Transverse colon (tissue), 4 donors: Measurements from ENCODE around the gene TMEM163. TPM values are rescaled to one million over a fixed set of nuclear protein-coding genes. Genes with fewer than 3 reads are reported as not detected.

Experiments
- DNase-seq: peaks from one replicate; pipeline ENCODE4 v3.0.0-alpha.2; 2019
- H3K27ac ChIP-seq, 4 donors: fragments of 200-600 bp; sonication (generic); 2 replicates each; pipeline ENCODE4 v1.5.1; 2016 to 2018; ENCODE audit warnings: inconsistent platforms in 4 of 4
- H3K27me3 ChIP-seq: fragments of 200-600 bp; sonication (generic); 2 replicates; pipeline ENCODE4 v1.5.1; 2017; ENCODE audit warnings: inconsistent platforms
- H3K36me3 ChIP-seq, 4 donors: fragments of 200-600 bp; sonication (generic); 2 replicates each; pipeline ENCODE4 v1.5.1; 2017 to 2019; ENCODE audit warnings: inconsistent platforms in 4 of 4
- H3K4me1 ChIP-seq, 4 donors: fragments of 200-600 bp; sonication (generic); 2 replicates each; pipeline ENCODE4 v1.5.1; 2017 to 2020; ENCODE audit warnings: inconsistent platforms in 4 of 4
- H3K4me3 ChIP-seq, 4 donors: fragments of 200-600 bp; sonication (generic); 1 replicate in 1 of 4; 2 replicates in 3 of 4; pipeline versions ENCODE4 v1.5.1 to v1.6.1; 2017 to 2019; ENCODE audit warnings: inconsistent platforms in 4 of 4
- H3K9me3 ChIP-seq, 2 donors: fragments of 200-600 bp; sonication (generic); 2 replicates each; pipeline ENCODE4 v1.5.1; 2017 to 2019; ENCODE audit warnings: inconsistent platforms in 2 of 2
- EP300 ChIP-seq: sonication (generic); formaldehyde crosslinking; IDR thresholded peaks from one replicate; pipeline ENCODE4 v1.6.1; 2017; ENCODE audit warnings: antibody characterized with exemption, low read depth
- POLR2A ChIP-seq: fragments of 450-650 bp; IDR thresholded peaks from one replicate; pipeline ENCODE4 v1.6.1; 2016; ENCODE audit warnings: antibody characterized with exemption, mild to moderate bottlenecking, moderate library complexity
- POLR2AphosphoS5 ChIP-seq, 3 donors: sonication (generic); formaldehyde crosslinking; IDR thresholded peaks; one replicate each; pipeline ENCODE4 v1.6.1; 2016; ENCODE audit warnings: antibody characterized with exemption in 3 of 3
- WGBS, 2 donors: methylation state at CpG; one replicate each; pipeline ENCODE4 v1.1.5; 2018; ENCODE audit warnings: low coverage in 1 of 2; 5-methylcytosine and 5-hydroxymethylcytosine counted together
- in situ Hi-C, 4 donors: fragments of 200-750 bp; cut with MboI; loops; one replicate each; pipeline versions ENCODE4 v1.15.0 to v1.15.1; 2017; ENCODE audit warnings: low sequenced_read_pairs in 3 of 4, low pct_ligation_motif_present in 1 of 4, low pct_unique_long_range_greater_than_20kb in 1 of 4
- intact Hi-C: fragments of 100-400 bp; cut with DNase I; formaldehyde crosslinking; loops from one replicate; pipeline ENCODE4 v1.15.1; 2023; ENCODE audit warnings: low total_unique reads
- total RNA-seq, 4 donors: library from RNA; depleted of rRNA; stranded (reverse); fragments of >200 nt; gene quantifications; one replicate each; pipeline ENCODE4 v1.1.0, GENCODE V29; 2016
- TF ChIP-seq, protein P1 (sequence below), 5 experiments: fragments of 200-600 bp in 3 of 5; fragments of 450-650 bp in 2 of 5; sonication (generic) in 3 of 5; IDR thresholded peaks; 1 replicate in 2 of 5; 2 replicates in 3 of 5; pipeline ENCODE4 v1.5.1; 2016 to 2017; ENCODE audit warnings: antibody characterized with exemption in 5 of 5, inconsistent platforms in 3 of 5, mild to moderate bottlenecking in 2 of 5, moderate library complexity in 1 of 5

Gene TMEM163
- total RNA-seq, 4 donors from 2014 or later: 0.48 TPM; not detected in 3

DNA sequence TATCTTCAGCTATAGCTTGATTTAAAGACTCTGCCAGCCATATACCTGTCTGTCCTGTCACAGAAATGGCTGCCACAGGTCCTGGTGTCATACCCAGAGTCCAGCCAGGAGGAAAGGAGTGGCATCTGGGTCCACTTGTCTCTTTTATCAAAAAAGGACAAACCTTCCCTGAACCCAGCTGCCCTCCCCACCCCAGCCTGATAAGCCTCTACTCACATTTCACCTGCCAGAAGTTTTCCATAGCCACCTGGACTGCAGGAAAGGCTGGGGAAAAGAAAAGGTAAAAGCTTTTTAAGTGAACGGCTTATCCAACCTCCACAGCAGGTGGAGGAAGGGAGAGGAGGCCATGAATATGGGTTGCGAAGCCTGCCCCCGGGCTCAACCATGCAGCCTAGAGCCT, 32.8 kb downstream of the TMEM163 start:
- Histone ChIP-seq H3K27ac (no peak overlapping the region), H3K4me3 (no peak overlapping the region), H3K27me3 (no peaks in the 10 kb centered on the region), H3K9me3 (no peaks in the 10 kb centered on the region), H3K4me1 (no peaks in the 10 kb centered on the region), H3K36me3 (no peaks in the 10 kb centered on the region)
- no peak for DNase-seq
- WGBS, 2 donors: 84 to 91% methylated on average over 3 of the region's 3 CpGs
- TF ChIP-seq, protein P1, sequence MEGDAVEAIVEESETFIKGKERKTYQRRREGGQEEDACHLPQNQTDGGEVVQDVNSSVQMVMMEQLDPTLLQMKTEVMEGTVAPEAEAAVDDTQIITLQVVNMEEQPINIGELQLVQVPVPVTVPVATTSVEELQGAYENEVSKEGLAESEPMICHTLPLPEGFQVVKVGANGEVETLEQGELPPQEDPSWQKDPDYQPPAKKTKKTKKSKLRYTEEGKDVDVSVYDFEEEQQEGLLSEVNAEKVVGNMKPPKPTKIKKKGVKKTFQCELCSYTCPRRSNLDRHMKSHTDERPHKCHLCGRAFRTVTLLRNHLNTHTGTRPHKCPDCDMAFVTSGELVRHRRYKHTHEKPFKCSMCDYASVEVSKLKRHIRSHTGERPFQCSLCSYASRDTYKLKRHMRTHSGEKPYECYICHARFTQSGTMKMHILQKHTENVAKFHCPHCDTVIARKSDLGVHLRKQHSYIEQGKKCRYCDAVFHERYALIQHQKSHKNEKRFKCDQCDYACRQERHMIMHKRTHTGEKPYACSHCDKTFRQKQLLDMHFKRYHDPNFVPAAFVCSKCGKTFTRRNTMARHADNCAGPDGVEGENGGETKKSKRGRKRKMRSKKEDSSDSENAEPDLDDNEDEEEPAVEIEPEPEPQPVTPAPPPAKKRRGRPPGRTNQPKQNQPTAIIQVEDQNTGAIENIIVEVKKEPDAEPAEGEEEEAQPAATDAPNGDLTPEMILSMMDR (IDR thresholded peaks at IDR 0.05): no peak
- no peak for TF ChIP-seq POLR2AphosphoS5 (IDR thresholded peaks at IDR 0.05)
- no peak for TF ChIP-seq EP300
- no peak for TF ChIP-seq POLR2A
- intact Hi-C loops (no loop called here), in situ Hi-C loops (no loop called here)

DNA sequence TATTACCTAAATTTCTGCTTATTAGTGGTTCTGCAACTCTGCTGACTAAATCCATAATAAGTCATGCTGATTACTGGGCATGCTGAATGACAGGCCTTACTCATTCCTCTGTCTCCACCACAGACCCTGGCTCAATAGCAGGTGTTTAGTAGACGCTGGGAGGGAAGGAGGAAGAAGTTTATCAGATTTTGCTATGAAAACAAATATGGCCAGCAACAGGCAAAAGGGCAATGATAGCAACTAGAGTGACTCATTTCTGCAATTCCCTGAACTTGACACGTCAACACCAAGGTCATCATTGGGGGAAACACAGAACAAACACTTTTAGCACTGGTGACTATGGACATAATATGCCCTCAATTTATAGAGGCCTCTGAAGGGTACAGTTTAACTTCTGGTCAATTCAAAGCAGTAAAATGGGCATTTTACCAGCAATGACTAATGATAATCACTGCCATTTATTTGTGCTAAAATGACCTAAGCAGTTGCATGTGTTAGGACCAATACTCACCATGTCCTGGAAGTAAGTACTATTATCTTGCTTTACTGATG, 35.2 kb downstream of the TMEM163 start:
- Histone ChIP-seq H3K9me3 (no peaks in the 10 kb centered on the region), H3K36me3 (no peaks in the 10 kb centered on the region), H3K4me3 (no peak overlapping the region), H3K27me3 (no peaks in the 10 kb centered on the region), H3K4me1 (no peaks in the 10 kb centered on the region), H3K27ac (no peak overlapping the region)
- intact Hi-C loops (no loop called here), in situ Hi-C loops (no loop called here)
- WGBS, 2 donors: 32 to 39% methylated on average over 2 of the region's 2 CpGs
- DNase-seq: no peak
- TF ChIP-seq EP300: no peak
- no peak for TF ChIP-seq POLR2A
- no peak for TF ChIP-seq POLR2AphosphoS5 (IDR thresholded peaks at IDR 0.05)
- TF ChIP-seq, protein P1 (IDR thresholded peaks at IDR 0.05): no peak

DNA sequence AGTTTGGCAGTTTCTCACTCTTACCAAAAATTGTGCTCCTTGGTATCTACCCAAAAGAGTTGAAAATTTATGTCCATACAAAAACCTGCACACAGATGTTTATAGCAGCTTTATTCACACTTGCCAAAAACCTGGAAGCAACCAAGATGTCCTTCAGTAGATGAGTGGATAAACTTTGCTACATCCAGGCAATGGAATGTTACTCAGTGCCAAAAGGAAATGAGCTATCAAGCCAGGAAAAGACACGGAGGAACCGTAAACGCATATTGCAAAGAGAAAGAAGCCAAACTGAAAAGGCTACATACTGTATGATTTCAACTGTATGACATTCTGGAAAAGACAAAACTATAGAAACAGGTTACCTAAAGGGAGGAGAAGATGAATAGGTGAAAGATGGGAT, 36.1 kb downstream of the TMEM163 start:
- intact Hi-C loops: no loop called here
- 50 to 51% methylated on average over 3 of the region's 3 CpGs for WGBS, 2 donors

DNA sequence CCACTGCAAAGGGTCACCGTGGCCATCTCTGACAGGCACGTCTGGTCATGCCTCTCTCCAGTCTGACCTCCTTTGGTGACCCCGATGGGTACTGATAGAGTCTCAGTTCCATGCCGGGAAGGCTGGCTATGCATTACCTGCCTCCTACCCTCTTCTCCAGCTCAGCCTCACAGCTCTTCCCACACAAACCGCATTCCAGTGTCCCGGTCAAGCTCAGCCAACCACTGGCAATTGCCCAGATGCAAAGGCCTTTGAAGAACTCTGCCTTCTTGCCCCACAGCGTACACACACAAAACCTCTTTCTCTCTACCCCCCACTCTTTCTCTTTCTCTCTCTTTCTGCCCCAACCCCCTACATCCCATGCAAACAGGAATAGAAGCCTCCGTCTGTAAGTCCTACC, 37.6 kb downstream of the TMEM163 start:
- Histone ChIP-seq H3K4me1 (no peaks in the 10 kb centered on the region), H3K4me3 (no peak overlapping the region), H3K9me3 (no peaks in the 10 kb centered on the region), H3K27me3 (no peaks in the 10 kb centered on the region), H3K27ac (no peak overlapping the region), H3K36me3 (no peaks in the 10 kb centered on the region)
- 81% methylated on average over 8 of the region's 8 CpGs; no CpG with 5 or more reads in 1 of the 2 donors for WGBS, 2 donors
- intact Hi-C loops: no loop called here
- no peak for DNase-seq
- in situ Hi-C loops: no loop called here
- TF ChIP-seq EP300: no peak
- no peak for TF ChIP-seq POLR2AphosphoS5 (IDR thresholded peaks at IDR 0.05)
- TF ChIP-seq POLR2A: no peak
- TF ChIP-seq, protein P1 (IDR thresholded peaks at IDR 0.05): no peak

More for the DNA sequence above, 36.1 kb downstream of the TMEM163 start:
- no peak for DNase-seq
- Histone ChIP-seq H3K9me3 (no peaks in the 10 kb centered on the region), H3K27ac (no peak overlapping the region), H3K4me3 (no peak overlapping the region), H3K4me1 (no peaks in the 10 kb centered on the region), H3K27me3 (no peaks in the 10 kb centered on the region), H3K36me3 (no peaks in the 10 kb centered on the region)
- TF ChIP-seq POLR2A: no peak
- TF ChIP-seq EP300: no peak
- TF ChIP-seq, protein P1 (IDR thresholded peaks at IDR 0.05): no peak
- no peak for TF ChIP-seq POLR2AphosphoS5 (IDR thresholded peaks at IDR 0.05)
- in situ Hi-C loops: no loop called here
